ENCODE measurements around the gene ST6GALNAC3.

Gene ST6GALNAC3

DNA sequence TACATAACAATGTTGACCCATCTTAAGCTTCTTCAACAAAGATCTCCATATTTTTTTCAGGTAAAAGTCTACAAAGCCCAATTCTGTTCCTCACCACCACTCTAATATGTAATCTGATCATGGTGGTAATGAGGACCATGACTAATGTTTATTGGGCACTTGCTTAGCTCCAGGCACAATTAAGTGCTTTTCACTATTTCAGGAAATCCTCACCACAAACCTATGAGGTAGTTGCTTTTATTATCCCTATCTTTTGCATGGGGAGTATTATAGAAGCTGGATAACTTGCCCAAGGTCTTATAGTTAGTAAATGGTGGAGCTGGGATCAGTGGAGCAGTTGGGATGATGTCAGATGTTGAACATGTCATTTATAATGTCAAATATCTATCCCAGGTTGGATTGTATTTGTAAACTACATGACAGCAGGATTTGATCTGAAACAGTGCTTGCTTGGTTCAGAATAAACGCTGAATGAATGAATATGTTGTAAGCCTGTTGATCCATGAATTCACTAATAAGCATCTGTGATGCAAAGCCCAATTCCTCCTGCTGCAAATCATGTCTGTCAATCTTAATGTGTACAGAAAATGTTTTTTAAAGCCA, 509.4 kb downstream of the ST6GALNAC3 start:
- DNase-seq (ENCODE audit: low spot score) = no peak

DNA sequence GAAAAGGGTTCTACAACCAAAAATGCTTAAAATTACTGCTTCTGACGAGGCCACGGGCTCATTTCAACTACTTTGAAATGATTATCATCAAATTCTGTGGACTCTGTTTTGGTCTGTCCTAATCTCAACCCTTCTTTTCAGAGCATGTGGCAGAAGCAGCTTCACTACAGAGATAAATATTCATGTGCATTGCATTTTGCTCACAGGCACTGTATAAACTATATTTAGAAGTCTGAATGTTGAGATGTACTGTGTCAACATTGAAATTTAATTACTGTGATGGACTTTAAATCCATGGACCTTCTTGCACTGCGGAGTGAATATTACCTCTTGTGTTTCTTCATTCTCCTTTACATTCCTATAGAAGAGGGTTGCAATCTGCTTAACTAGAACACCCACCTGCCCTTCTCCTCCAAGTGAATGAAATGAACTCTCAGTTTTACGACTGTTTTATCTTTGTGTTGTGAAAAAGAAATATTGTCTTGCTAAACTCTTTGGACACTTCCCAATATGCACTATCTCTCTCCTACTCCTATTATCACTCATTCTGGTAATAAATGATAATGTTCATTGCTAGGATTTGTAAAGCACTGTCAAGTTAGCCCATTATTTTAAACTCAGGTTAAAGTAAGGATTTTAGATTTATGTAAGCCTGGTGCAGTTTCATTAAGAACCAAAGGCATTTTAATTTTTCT, 511.6 kb downstream of the ST6GALNAC3 start:
- no peak for DNase-seq (ENCODE audit: low spot score)

DNA sequence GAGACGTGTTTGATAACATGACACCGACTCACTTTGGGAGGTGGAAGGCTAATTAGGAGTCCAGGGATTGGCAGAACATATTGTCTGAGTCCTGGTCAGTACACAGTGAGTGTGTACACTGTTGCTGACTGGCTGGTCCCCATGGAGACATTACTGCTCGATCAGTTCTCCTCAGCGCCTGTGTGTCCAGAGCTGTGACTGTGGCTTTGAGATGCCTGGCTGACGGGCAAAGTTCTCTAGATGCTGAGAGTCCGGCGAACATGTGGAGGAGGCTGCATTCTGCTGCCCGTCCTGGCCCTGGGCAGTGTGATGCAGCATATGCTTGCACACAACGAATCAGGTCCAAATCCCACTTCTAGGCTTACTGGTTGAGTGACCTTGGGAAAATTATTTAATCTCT, 512.7 kb downstream of the ST6GALNAC3 start:
- DNase-seq (ENCODE audit: low spot score) = no peak

DNA sequence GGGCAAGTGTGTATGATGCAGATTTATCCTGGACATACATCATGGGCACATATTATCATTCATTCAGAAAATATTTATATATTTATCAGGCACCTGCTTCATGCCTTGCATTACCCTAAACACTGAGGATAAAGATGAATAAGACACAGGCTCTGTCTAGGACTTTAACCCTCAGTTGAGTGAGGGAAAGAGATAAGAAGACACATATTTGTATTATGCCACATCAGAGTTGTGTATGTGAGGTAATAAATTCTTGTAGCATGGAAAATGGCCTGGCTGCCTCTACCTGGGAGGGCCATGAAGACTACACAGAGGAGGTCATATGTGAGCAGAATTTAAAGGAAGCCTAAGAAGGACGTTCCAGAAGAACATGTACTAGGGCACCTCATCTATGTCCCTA, 516.9 kb downstream of the ST6GALNAC3 start:
- no peak for DNase-seq (ENCODE audit: low spot score)

DNA sequence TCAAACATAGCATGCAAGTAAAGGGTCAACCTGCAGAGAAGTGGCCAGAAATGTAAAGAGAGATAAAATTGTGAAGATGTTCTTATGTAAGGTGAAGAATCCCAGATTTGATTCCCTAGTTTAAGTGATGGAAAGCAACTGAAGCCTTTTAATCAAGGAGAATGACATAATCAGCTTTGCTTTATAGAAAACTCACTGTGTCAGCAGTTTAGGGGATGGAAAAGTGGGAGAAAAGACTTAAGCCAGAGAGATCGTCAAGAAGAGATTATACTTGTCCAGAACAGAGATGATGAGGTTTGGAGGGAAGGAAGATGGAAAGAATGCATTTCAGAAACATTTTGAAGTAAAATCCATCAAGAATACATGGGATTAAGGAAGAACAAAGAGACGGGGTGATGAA, 517.4 kb downstream of the ST6GALNAC3 start:
- no peak for DNase-seq (ENCODE audit: low spot score)

DNA sequence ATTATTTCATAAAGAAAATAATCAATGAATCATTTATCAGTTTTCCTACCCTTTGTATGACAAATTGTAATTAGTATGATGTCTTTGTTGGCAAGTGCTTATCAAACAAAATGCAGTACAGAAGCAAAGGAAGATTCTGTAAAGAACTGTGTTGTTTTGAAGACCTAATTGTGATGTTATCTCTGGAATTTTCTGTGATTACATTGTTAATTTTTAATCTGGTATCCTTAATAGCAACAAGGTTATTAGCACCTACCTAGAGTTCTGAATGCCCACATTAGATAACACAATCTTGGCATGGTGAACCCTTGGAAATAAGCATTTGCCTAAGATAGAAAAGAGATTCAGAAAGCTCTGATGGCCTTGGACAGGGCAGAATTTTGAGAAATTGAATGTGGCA, 518.6 kb downstream of the ST6GALNAC3 start:
- no peak for DNase-seq (ENCODE audit: low spot score)

DNA sequence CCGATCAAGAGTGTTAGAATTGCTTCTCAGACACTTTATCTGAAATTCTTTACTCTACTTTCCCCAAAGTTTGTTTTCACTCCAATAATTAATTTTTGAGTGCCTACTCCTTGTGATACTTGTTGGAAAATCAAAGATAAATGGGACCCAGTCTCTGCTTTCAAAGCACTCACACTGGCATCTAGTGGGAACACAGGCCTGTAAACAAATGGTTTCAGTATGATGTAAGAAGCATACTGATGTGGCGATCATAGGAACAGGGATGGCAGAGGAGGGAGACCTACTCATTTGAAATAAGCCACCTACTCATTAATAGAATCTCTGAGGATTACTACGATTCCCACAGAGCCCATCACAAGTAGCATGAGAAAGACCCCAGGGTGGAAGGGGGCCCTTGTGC, 519.1 kb downstream of the ST6GALNAC3 start:
- DNase-seq (ENCODE audit: low spot score) = no peak

DNA sequence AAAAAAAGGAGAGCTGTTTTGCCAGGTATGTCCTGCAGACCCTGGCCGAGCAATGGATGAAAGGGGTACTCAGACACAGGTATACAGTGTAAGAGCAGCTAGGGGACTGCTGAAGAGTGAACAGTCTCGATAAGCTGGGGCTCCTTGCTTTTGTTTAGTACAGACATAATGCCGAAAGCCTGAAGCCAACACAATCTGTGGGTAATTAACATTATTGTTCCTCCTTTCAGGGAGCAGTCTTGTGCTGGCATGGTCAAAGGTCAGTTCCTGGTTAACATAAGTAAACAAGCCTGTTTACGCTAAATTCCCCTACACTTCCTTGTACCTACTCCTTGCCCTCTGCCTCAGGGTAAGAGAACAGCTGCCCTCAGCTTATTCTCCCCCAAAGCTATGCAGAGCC, 520.5 kb downstream of the ST6GALNAC3 start:
- DNase-seq (ENCODE audit: low spot score) = no peak

DNA sequence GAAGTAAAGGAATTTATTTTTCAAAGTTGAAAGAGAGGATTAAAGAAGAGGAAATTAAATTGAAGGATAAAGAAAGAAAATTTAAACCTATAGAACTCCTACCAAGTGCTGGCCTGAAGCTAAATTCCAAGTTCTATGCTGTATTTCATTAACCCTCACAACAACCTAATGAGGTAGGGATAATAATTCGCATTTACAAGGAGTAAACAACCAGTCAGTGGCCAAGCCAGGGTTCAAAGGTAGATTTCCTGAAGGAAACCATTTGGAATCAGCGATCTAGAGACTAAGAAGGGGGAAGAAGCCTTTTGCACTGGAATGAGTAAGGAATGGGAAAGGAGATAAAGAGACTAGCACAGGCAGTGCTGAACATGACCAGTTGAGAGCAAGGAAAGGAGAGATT, 526.9 kb downstream of the ST6GALNAC3 start:
- DNase-seq (ENCODE audit: low spot score) = no peak

DNA sequence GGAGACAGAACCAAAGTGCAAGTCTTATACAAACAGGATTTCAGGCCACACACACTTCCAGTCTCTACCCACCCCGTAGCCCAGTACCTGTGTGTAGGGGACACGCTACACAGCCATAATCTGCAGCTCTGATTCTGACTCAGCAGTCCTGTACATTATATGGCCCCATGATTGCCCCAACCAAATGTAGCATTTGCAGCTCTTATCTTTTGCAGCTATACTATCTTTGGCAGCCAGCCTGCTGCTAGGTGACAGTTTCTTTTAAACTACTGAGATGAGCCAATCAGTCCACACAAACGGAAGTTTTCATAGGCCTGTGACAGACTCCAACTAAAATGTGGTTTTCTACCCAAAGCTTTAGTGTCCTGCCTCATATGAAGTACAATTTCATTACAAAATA, 533.2 kb downstream of the ST6GALNAC3 start:
- no peak for DNase-seq (ENCODE audit: low spot score)

DNA sequence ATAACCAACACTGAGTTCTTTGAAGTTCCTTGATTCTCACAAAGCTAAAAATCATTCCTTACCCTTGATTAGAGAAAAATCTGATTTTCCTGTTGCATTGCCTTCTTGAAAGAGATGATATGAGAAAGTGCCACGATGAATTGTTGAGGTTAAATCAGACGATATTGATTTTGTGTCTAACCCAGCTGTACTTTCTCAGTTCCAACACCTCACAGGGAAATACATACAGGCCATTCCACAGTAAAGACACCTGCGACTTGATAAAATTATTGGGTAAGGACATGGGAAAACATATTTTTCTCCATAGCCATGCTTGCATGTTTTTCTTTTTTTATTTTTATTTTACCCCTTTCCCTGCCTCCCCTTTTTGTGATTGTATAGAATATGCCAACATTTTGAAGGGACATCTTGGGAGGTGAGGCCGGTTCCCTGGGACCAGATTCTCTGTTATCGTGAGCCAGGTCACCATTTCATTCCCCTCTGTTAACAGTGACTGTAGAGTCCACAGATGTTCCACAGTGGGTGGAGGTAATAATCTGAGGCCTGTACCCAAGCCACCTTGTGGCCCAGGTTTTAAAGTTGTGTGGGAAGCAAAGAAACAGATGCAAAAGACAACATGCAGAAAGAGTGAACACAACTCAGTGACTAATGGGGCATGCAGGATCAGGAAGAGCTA, 537.4 kb downstream of the ST6GALNAC3 start:
- no peak for DNase-seq (ENCODE audit: low spot score)

DNA sequence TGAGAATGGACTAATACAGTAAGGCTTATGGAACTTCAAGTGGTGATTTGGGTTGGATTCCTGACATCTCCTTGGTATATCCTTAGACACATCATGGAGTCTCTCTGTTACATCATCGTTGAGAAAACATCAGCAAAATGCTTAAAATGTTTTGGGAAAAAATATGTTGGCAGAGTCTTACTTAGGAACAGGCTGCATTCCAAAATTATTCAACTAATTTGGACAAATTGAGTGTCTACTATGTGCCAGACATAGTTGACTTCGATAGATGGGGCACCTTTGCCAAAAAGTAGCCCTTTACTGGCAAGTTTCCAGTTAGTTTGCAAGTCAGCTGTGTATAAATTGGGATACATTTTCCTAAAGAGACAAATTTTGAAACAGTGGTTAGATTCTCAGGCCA, 539.3 kb downstream of the ST6GALNAC3 start:
- DNase-seq (ENCODE audit: low spot score) = no peak

DNA sequence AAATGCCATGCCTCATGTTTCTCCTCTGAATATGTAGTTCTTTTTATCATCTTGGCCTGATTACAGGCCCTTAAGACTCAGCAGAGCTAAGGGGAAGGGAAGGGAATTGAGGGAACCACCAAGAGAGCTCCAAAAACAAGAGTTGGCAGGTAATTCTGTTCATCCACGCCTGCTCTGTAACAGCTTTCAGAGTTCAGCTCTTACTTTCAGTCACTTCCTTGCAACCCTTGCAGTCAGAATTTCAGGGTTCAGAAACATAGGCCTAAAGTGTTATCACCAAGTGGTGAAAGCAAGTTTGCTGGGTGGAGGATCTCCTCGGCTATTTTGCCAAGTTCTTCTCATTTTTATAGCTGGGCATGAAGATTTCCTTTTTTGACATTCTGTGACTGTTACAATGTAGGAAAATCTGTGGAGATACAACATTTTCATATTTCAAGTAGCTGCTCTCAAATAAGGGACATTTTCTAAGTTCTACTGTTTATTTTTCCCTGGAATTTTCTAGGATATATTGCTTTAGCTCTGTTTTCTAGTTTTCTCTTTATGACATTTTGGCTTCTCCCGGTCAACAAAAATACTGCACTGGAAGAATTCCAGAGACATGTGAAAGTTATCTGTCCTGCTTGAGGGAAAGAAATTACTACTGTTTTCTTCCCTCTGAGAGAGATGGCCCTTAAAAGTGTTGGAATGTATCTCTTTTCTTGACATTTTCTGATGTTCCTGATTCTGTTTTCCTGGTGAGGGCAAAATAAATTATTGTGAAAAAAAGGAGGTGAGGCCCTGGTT, 540.9 kb downstream of the ST6GALNAC3 start:
- DNase-seq (ENCODE audit: low spot score) = no peak

DNA sequence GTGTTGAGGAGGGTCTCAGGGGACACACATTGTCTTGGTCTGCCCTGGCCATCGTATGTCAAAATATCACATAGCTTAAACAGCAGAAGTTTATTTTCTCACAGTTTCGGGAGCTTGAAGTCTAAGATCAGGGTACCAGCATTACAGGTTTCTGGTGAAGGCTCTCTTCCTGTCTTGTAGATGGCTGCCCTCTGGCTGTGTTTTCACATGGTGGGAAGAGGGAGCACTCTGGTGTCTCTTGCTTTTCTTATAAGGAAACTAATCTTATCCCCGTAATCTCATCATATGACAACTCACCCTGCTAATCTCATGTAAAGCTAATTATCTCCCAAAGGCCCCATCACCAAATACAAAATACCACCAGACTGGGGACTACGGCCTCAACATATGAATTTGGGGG, 545.8 kb downstream of the ST6GALNAC3 start:
- no peak for DNase-seq (ENCODE audit: low spot score)

DNA sequence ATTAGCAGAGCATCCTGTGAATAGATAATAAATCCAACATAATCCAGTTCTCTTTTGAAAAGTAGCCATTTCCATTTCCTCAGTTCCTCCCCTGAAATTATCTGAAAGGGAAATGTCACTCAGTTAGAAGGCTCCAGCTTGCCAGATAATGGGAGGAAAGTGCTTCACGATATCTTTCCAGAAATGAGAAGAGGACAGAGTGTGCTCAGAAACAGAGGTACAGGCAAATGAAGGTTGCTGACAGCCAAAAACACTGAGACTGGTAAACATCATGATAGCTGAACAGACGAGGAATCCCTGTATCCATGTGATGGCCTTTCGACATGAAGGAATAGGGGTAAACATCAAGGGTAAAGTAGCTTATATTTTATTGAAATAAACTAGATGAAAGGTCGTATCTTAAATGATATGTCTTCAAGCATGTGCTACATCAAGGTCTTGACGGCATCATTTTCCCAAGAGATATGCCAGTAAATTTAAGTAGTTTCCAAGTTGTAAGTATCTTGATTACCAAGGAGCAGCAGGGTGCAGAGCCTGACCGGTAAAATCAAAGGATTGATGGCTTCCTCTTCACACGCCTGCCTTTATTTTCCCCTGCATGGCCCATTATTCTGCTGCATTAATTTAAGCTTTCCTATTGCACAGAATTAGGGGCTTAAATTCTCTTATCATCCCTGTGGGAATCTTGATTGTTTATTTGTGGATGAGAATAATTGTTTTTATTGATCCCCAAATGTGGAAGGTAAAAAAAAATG, 548.4 kb downstream of the ST6GALNAC3 start:
- DNase-seq (ENCODE audit: low spot score) = no peak

DNA sequence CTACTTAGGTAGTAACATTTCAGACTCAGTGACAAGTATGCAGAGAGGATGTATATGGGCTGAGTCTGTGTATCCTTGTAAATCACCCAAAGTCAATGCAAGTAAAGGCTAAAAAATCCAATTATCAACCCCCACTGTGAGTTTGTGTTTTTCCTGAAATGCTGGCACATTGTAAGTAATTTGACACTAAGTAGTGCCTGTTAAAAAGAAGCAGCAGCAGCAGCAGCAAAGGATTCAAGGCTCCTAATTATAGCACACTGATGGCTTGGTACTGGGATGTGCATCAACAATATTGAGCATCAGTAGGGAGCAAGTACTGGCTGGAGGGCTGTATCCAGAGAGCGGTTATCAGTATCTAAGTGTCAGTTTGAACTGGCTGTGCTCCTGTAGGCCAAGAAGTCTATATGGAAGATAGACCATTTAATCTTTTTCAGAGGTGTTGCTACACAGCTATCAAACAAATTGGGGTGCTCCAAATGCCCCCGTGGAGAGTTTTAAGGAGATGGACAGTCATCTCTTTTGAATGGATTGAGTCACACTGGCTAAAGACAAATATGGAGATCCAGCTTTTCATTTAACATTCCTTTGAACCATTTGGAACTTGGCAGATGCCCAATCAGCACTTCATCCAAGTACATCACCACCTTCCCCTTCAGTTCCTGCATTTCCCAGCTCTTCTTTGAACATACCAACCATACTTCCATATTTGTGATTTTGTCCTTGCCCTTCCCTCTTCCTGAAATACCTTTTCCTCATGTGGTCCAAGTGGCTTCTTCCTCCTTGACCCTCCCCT, 551.5 kb downstream of the ST6GALNAC3 start:
- no peak for DNase-seq (ENCODE audit: low spot score)

DNA sequence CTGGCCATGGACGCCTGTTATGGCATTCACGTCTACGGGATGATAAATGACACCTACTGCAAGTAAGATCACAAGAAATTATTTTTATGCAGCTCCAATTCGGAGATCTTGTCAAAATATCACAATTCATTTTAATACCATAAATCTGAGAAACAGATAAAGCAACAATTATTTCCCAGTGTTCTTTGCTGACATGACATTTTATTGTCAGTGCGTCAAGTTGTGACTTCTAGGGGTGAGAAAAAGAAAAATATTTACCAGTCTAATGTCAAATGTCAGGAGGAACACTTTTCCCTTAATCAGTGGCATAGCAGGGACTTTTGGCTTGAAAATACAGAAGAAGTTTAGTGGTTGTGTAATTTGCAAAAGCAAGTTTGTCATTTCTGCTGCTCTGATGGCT, 553.0 kb downstream of the ST6GALNAC3 start:
- DNase-seq (ENCODE audit: low spot score) = no peak

DNA sequence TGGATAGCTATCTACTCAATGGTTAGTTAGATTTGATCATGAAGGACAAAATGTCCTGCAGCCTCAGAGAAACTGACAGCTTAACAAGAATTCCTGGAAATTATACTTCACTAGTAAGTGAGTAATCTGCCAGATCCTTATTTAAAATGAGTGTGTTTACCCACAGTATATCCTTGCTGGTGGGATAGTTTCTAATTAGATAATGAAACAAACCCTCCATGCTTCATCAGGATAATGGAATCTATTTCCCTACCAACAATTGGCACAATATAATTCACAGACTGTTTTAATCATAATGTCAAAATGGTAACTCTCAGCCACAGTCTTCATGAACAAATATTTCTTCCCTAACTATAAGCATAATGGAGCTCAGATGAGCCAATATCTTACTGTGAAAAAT, 553.4 kb downstream of the ST6GALNAC3 start:
- DNase-seq (ENCODE audit: low spot score) = no peak

DNA sequence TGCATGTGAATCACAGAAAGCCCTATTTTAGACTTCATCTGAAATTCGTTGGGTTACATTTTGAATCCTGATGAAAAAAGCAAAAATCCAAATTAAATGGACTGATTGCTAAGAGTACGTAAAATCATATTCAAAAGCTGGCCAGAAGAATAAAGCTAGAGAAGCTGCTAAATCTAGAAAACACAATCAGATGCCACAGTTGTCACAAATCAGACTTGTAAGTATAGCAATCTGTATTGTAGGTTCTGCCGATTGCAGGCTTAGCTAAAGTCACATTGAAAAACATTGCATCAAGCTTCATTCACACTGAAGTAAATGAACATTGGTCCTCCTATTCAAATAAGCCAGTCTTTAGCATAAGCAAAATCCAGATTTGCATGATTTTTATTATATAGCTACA, 557.6 kb downstream of the ST6GALNAC3 start:
- no peak for DNase-seq (ENCODE audit: low spot score)

DNA sequence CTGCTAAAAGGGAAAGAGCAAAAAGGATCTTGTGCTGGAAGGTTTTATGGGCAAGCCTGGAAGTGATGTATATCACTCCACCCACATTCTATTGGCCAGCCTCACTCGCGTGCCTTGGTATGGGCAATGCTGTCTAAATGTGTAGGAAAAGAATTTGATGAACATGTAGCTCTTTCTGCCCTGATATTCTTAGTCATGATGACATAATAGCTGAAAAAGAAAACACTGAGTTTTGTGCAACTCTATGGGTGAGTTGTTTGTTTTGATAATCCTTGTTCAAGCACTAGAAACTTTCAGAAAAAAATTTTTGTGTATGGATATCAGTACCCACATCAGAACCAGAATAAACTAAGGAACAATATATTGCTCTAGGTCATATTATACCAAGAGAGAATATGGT, 561.2 kb downstream of the ST6GALNAC3 start:
- DNase-seq (ENCODE audit: low spot score) = no peak

DNA sequence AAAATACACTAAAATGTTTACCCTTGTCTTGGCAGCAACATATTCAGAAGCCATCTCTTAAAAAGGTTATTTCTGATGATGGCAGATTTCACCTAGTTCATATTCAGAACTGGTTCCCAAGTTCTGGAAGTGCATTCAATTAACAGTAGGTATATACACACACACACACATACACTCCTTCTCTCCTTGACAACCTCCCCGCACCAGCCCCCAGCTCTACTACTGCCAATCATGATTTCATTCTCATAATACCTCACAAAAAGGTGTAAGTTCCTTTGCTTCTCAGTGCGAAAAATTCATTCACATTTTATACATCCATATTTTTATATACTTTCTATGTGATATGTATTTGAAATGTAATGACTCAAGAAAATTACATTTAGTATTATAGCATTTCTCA, 564.6 kb downstream of the ST6GALNAC3 start:
- no peak for DNase-seq (ENCODE audit: low spot score)

Measured in GM03348 (cell line).